Astrocyte (in vitro differentiated cells and primary cell): Measurements from ENCODE around the gene ANKIB1. TPM values are rescaled to one million over a fixed set of nuclear protein-coding genes. Genes with fewer than 3 reads are reported as not detected.
A peak's percentile ranks its signal among the peaks of the same experiment; 100 is the strongest.

ENCODE experiments used
- DNase-seq: peaks from one replicate; pipeline ENCODE4 v3.0.0-alpha.2; 2010; ENCODE audit warnings: low read depth
- FAIRE-seq: peaks from 2 replicates; lab custom pipeline; 2011; peaks lifted over from hg19 to GRCh38; lab: Jason Lieb, UNC
- H2AFZ ChIP-seq: 2 replicates; pipeline ENCODE4 v1.6.0; 2012; ENCODE audit warnings: low read depth, low read length, inconsistent platforms
- H3K27ac ChIP-seq: 2 replicates; pipeline ENCODE4 v1.5.1; 2011; ENCODE audit warnings: low read depth, low read length, inconsistent platforms
- H3K27me3 ChIP-seq: 2 replicates; pipeline ENCODE4 v1.6.0; 2011; ENCODE audit warnings: low read length, inconsistent platforms; ENCODE audit not compliant: insufficient read depth
- H3K36me3 ChIP-seq: 2 replicates; pipeline ENCODE4 v1.5.1; 2011; ENCODE audit warnings: low read length, inconsistent platforms; ENCODE audit not compliant: insufficient read depth
- H3K4me1 ChIP-seq: 2 replicates; pipeline ENCODE4 v1.5.1; 2011; ENCODE audit warnings: low read length, inconsistent platforms; ENCODE audit not compliant: insufficient read depth
- H3K4me2 ChIP-seq: 2 replicates; pipeline ENCODE4 v1.6.0; 2012; ENCODE audit warnings: low read length, inconsistent platforms
- H3K4me3 ChIP-seq: 2 replicates; pipeline ENCODE4 v1.5.1; 2011; ENCODE audit warnings: low read depth, mild to moderate bottlenecking, low read length, inconsistent platforms; ENCODE audit not compliant: insufficient read depth
- H3K79me2 ChIP-seq: 2 replicates; pipeline ENCODE4 v1.6.0; 2012; ENCODE audit warnings: mild to moderate bottlenecking, low read length, inconsistent platforms; ENCODE audit not compliant: insufficient read depth
- H3K9ac ChIP-seq: 2 replicates; pipeline ENCODE4 v1.6.0; 2012; ENCODE audit warnings: mild to moderate bottlenecking, low read length, inconsistent platforms
- H3K9me3 ChIP-seq: 2 replicates; pipeline ENCODE4 v1.5.1; 2012; ENCODE audit warnings: low read depth, mild to moderate bottlenecking, low read length, inconsistent platforms; ENCODE audit not compliant: insufficient read depth
- H4K20me1 ChIP-seq: 2 replicates; pipeline ENCODE4 v1.6.0; 2012; ENCODE audit warnings: low read length, inconsistent platforms; ENCODE audit not compliant: insufficient read depth
- H3K27ac Mint-ChIP-seq: one replicate; pipeline ENCODE4 v1.8.0; 2021; ENCODE audit warnings: mild to moderate bottlenecking, mixed read lengths; ENCODE audit not compliant: unreplicated experiment
- H3K27me3 Mint-ChIP-seq: one replicate; pipeline ENCODE4 v1.8.0; 2021; ENCODE audit warnings: low read depth, mixed read lengths; ENCODE audit not compliant: unreplicated experiment
- H3K36me3 Mint-ChIP-seq: one replicate; pipeline ENCODE4 v1.8.0; 2021; ENCODE audit warnings: low read depth, mixed read lengths; ENCODE audit not compliant: unreplicated experiment
- H3K4me1 Mint-ChIP-seq: one replicate; pipeline ENCODE4 v1.8.0; 2021; ENCODE audit warnings: low read depth, mixed read lengths; ENCODE audit not compliant: unreplicated experiment
- H3K4me3 Mint-ChIP-seq: one replicate; pipeline ENCODE4 v1.8.0; 2021; ENCODE audit warnings: mild to moderate bottlenecking, moderate library complexity, mixed read lengths; ENCODE audit not compliant: unreplicated experiment
- H3K9me3 Mint-ChIP-seq: one replicate; pipeline ENCODE4 v1.8.0; 2021; ENCODE audit warnings: mild to moderate bottlenecking, mixed read lengths; ENCODE audit not compliant: unreplicated experiment
- CTCF ChIP-seq: IDR thresholded peaks from 2 replicates; pipeline ENCODE4 v1.5.1; 2011; ENCODE audit warnings: low read depth, mild to moderate bottlenecking, inconsistent platforms, low read length, moderate library complexity; ENCODE audit not compliant: insufficient read depth
- EZH2 ChIP-seq: IDR thresholded peaks from 2 replicates; pipeline ENCODE4 v1.6.1; 2012; ENCODE audit warnings: mild to moderate bottlenecking, low read length, inconsistent platforms; ENCODE audit not compliant: insufficient read depth
- total RNA-seq: library from RNA; stranded (reverse); gene quantifications from 2 replicates; pipeline ENCODE4 v1.2.1, GENCODE V29; 2021

Gene ANKIB1
- total RNA-seq, 1 donor from 2014 or later = 83.3 TPM

GRCh38 chr7:92333866-92334265 is 88.1 kb downstream of the ANKIB1 start:
- Histone ChIP-seq H3K9ac (no peak overlapping the region), H3K4me2 (no peak overlapping the region), H2AFZ (no peak overlapping the region), H3K9me3 (no peaks in the 10 kb centered on the region), H3K36me3 (no peaks in the 10 kb centered on the region), H3K79me2 (no peaks in the 10 kb centered on the region), H3K27ac (no peak overlapping the region), H3K4me1 (no peaks in the 10 kb centered on the region), H3K27me3 (no peaks in the 10 kb centered on the region), H3K4me3 (no peak overlapping the region), H4K20me1 (peaks cover 6% of the 10 kb centered on the region)
- peaks cover 11% of the 10 kb centered on the region for H3K36me3 Mint-ChIP-seq
- no peak overlapping the region for H3K27ac Mint-ChIP-seq
- DNase-seq (no peak), FAIRE-seq (no peak)
- H3K9me3 Mint-ChIP-seq = peaks cover 2% of the 10 kb centered on the region
- H3K4me3 Mint-ChIP-seq = no peak overlapping the region
- no peak for TF ChIP-seq CTCF
- no peak for TF ChIP-seq EZH2
- H3K4me1 Mint-ChIP-seq = peaks cover 3% of the 10 kb centered on the region
- H3K27me3 Mint-ChIP-seq = no peaks in the 10 kb centered on the region

GRCh38 chr7:92335574-92335973 is 89.8 kb downstream of the ANKIB1 start:
- H3K27ac ChIP-seq = no peak overlapping the region
- no peak overlapping the region for H2AFZ ChIP-seq
- no peak overlapping the region for H3K9ac ChIP-seq
- Mint-ChIP-seq H3K27ac (no peak overlapping the region), H3K4me1 (peaks cover 3% of the 10 kb centered on the region), H3K9me3 (peaks cover 2% of the 10 kb centered on the region), H3K4me3 (no peak overlapping the region), H3K36me3 (peaks cover 7% of the 10 kb centered on the region), H3K27me3 (no peaks in the 10 kb centered on the region)
- no peaks in the 10 kb centered on the region for H3K9me3 ChIP-seq
- DNase-seq = no peak
- H3K27me3 ChIP-seq = no peaks in the 10 kb centered on the region
- no peaks in the 10 kb centered on the region for H3K4me1 ChIP-seq
- no peaks in the 10 kb centered on the region for H3K36me3 ChIP-seq
- peaks cover 6% of the 10 kb centered on the region for H4K20me1 ChIP-seq
- H3K79me2 ChIP-seq = no peaks in the 10 kb centered on the region
- no peak for FAIRE-seq
- TF ChIP-seq EZH2 (no peak), CTCF (no peak)
- H3K4me2 ChIP-seq = no peak overlapping the region
- no peak overlapping the region for H3K4me3 ChIP-seq

GRCh38 chr7:92336662-92337340 is 91.0 kb downstream of the ANKIB1 start:
- Histone ChIP-seq H3K4me2 (no peak overlapping the region), H3K36me3 (no peaks in the 10 kb centered on the region), H3K27ac (no peak overlapping the region), H3K9me3 (no peaks in the 10 kb centered on the region), H3K4me1 (no peaks in the 10 kb centered on the region), H3K27me3 (no peaks in the 10 kb centered on the region), H3K4me3 (no peak overlapping the region), H2AFZ (no peak overlapping the region), H3K9ac (no peak overlapping the region), H3K79me2 (no peaks in the 10 kb centered on the region), H4K20me1 (peaks cover 6% of the 10 kb centered on the region)
- Mint-ChIP-seq H3K4me3 (no peak overlapping the region), H3K4me1 (peaks cover 3% of the 10 kb centered on the region), H3K9me3 (peaks cover 2% of the 10 kb centered on the region), H3K36me3 (peaks cover 5% of the 10 kb centered on the region), H3K27ac (no peak overlapping the region), H3K27me3 (no peaks in the 10 kb centered on the region)
- DNase-seq (peak; percentile 26), FAIRE-seq (no peak)
- TF ChIP-seq EZH2 (no peak), CTCF (no peak)
